Thoracic aorta (tissue), 2 donors: Measurements from ENCODE around the gene DPRX. TPM values are rescaled to one million over a fixed set of nuclear protein-coding genes. Genes with fewer than 3 reads are reported as not detected.

Experiments used
- ATAC-seq: fragments of 150-250 bp; one replicate; pipeline ENCODE4 v1.8.0; 2017; ENCODE audit warnings: low read depth; ENCODE audit not compliant: insufficient number of reproducible peaks, low FRiP score
- DNase-seq: peaks from one replicate; pipeline ENCODE4 v3.0.0-alpha.2; 2020; ENCODE audit warnings: low spot score
- H3K27ac ChIP-seq, 2 donors: fragments of 200-600 bp; sonication (generic); 1 replicate in 1 of 2; 2 replicates in 1 of 2; pipeline ENCODE4 v1.5.1; 2016; ENCODE audit warnings: mild to moderate bottlenecking in 2 of 2, moderate library complexity in 2 of 2
- H3K27me3 ChIP-seq: fragments of 200-600 bp; sonication (generic); replicated peaks from 2 replicates; pipeline ENCODE4 v1.6.0; 2016; ENCODE audit warnings: mild to moderate bottlenecking; ENCODE audit not compliant: insufficient read depth
- H3K36me3 ChIP-seq: fragments of 200-600 bp; sonication (generic); one replicate; pipeline ENCODE4 v1.5.1; 2016
- H3K4me1 ChIP-seq, 2 donors: fragments of 200-600 bp; sonication (generic); 1 replicate in 1 of 2; 2 replicates in 1 of 2; pipeline versions ENCODE4 v1.5.1 to v1.6.0; 2016; ENCODE audit warnings: low read depth in 2 of 2, mild to moderate bottlenecking in 1 of 2; ENCODE audit not compliant: control insufficient read depth in 1 of 2
- H3K4me3 ChIP-seq: fragments of 200-600 bp; sonication (generic); 2 replicates; pipeline ENCODE4 v1.5.1; 2016; ENCODE audit warnings: mild to moderate bottlenecking
- H3K9me3 ChIP-seq: fragments of 200-600 bp; sonication (generic); 2 replicates; pipeline ENCODE4 v1.5.1; 2016
- total RNA-seq, 2 donors: library from RNA; depleted of rRNA; stranded (reverse); fragments of >200 nt; gene quantifications; one replicate each; pipeline versions ENCODE4 v1.1.0 to v1.2.3, GENCODE V29; 2016
- TF ChIP-seq, protein P1 (sequence below): fragments of 200-600 bp; sonication (generic); IDR thresholded peaks from one replicate; pipeline ENCODE4 v1.5.1; 2019; ENCODE audit warnings: antibody characterized with exemption

The DPRX gene
- total RNA-seq, 2 donors from 2014 or later, result not detected

DNA sequence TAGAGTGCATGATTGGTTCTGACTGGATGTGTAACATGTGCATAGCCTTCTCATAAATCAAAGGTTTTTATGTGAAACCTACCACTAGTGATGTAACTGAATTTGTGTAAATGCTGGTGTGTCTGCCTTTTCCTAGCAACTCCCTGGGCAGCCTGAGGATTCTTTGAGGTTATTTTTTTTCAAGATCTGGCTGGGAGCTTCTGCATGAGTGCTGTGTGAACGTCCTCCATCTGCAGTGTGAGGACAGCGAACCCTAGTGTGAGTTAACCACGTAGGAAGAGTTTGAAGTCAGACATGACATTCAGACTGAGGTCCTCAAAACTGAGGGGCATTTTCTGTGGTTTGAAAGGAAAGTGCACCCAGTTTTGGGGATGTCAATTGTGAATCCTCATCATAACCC lies 39.9 kb downstream of the DPRX start:
- H3K27ac ChIP-seq, result no peak overlapping the region
- no peaks in the 10 kb centered on the region for H3K36me3 ChIP-seq
- no peaks in the 10 kb centered on the region for H3K4me1 ChIP-seq
- no peaks in the 10 kb centered on the region for H3K9me3 ChIP-seq
- TF ChIP-seq, protein P1, sequence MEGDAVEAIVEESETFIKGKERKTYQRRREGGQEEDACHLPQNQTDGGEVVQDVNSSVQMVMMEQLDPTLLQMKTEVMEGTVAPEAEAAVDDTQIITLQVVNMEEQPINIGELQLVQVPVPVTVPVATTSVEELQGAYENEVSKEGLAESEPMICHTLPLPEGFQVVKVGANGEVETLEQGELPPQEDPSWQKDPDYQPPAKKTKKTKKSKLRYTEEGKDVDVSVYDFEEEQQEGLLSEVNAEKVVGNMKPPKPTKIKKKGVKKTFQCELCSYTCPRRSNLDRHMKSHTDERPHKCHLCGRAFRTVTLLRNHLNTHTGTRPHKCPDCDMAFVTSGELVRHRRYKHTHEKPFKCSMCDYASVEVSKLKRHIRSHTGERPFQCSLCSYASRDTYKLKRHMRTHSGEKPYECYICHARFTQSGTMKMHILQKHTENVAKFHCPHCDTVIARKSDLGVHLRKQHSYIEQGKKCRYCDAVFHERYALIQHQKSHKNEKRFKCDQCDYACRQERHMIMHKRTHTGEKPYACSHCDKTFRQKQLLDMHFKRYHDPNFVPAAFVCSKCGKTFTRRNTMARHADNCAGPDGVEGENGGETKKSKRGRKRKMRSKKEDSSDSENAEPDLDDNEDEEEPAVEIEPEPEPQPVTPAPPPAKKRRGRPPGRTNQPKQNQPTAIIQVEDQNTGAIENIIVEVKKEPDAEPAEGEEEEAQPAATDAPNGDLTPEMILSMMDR, result no peak
- no peak overlapping the region for H3K4me3 ChIP-seq
- no peak for ATAC-seq
- no peaks in the 10 kb centered on the region for H3K27me3 ChIP-seq
- no peak for DNase-seq

Other genes starting within 250 kb of the DPRX start
- 10 to 100 TPM; 10.3 to 18.5 TPM for gene ZNF765, start 236.8 kb upstream of the DPRX start, total RNA-seq
- gene ZNF761, start 200.0 kb upstream of the DPRX start, total RNA-seq, result 10 to 100 TPM; 14.0 to 16.8 TPM
- 1 to 10 TPM in 1 of 2 donors, under 1 TPM in 1; 0.81 to 3.0 TPM for gene ZNF813, start 164.3 kb upstream of the DPRX start, total RNA-seq
- 10 to 100 TPM; 26.9 to 38.7 TPM for gene ZNF331, start 93.9 kb upstream of the DPRX start, total RNA-seq
- gene NLRP12, start 192.3 kb downstream of the DPRX start, total RNA-seq, result 1 to 10 TPM; 1.4 to 3.1 TPM
- 100 to 1,000 TPM; 151 to 300 TPM for gene MYADM, start 235.9 kb downstream of the DPRX start, total RNA-seq